HG03457 (cell line): ENCODE data around the gene COTL1.
A peak's percentile ranks its signal among the peaks of the same experiment; 100 is the strongest.

Experiments used
- ATAC-seq: cut with Tn5 transposase; IDR thresholded peaks from one replicate; pipeline ENCODE4 v1.9.1; 2021; ENCODE audit warnings: moderate number of reproducible peaks; ENCODE audit not compliant: unreplicated experiment

COTL1 gene

GRCh38 chr16:84614968-84615813 is 2.7 kb downstream of the COTL1 start:
- no peak for ATAC-seq

DNA sequence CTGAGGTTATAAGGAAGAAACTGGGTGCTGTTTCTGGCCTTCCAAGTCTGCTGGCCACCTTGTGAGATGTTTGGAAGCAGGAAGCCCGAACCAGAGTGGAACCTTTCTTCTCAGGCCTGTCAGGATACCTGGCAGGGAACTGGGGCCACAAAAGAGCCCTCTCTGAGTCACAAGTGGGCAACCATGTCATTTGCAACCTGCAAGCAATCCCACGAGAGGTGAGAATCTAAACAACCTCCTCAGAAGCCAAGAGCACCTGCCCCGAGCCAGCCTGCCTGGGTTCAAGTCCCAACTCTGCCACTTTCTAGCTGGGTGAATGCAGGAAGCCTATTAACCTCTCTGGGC is 3.3 kb downstream of the COTL1 start:
- no peak for ATAC-seq

- ATAC-seq, result no peak
Measured at GRCh38 chr16:84614073-84614459, 3.8 kb downstream of the COTL1 start.

DNA sequence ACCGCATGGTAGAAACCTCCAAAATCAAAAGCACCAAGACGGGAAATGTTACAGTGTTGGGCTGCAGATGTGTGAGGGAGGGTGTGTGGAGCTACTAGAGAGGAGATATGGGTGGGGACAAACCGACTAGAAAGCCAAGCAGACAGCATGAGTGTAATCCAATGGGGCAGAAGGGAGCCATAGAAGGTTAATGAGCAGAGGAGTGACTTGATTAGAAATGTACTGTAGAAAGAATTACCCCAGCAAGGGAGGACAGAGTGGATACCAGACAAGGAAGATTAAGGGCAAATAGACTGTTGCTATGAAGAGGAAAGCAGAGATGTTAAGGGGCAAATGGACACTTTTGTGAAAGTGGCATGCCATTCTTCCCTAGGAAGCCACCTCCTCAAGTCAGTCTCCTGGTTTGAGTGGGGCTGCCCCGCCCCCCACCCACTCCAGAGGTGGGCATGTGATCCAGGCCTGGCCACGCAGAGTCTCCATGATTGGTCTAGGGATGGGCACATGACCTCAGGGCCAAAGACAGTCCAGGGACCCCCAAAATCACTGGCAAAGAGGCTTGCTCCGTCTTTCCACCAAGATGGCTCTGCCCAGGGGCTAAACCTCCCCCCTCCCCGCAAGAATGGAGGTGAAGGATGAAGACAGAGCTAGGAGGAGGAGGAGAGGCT is 4.3 kb downstream of the COTL1 start:
- ATAC-seq, result no peak

GRCh38 chr16:84612686-84613085 is 5.2 kb downstream of the COTL1 start:
- no peak for ATAC-seq

DNA sequence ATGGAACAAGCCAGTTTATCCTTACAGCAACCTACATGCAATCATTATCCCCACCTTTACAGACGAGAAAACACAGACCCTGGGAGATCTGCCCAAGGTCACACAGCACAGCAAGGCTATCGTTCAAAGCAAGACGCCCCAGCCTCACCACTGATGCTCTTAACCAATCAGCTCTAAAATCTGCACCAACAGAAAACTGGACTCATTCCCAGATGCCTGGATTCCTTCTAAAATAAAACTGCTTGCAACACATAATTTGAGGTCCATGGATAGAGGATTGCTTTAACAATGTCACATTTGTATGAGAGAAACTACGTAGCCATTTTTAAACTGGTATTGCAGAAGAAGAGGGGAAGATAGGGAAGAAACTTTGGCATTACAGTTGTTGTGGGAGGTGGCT is 6.8 kb downstream of the COTL1 start:
- no peak for ATAC-seq

DNA sequence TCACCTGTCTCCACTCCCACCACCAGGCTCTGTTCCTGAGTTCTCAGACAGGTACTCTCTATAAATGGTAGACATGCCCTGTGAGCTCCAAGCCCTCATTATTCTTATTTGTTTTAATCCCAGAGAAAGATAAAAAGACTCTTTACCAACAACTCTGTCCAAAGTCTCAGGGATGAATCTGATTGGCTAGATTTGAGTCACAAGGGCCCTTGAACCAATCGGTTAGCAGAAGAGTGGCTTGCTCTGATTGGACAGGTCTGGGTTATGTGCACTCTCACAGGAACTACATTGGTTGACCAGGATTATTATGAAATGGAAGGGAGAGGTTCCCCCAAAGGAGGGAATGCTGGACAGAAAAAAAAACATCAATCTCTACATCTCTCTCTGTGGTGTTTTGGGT is 7.5 kb downstream of the COTL1 start:
- no peak for ATAC-seq

- ATAC-seq, result no peak
Measured at GRCh38 chr16:84609563-84610177, 8.2 kb downstream of the COTL1 start.

DNA sequence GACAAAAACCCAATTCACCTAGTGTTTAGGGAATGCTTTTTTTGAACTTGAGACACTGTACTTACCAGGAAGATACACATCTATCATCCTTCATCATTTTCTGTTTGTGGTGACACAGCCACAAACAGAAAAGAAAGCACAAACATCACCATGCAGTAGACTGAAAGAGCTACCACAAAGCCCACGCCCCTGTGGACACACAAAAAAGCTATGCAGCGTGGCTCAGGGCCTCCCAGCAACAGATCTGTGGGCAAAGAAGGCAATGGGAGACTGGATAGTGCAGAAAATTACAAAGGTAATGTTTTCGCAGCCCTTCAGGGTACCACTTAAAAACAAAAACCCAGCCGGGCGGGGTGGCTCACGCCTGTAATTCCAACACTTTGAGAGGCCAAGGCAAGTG is 9.6 kb downstream of the COTL1 start:
- ATAC-seq, result no peak

DNA sequence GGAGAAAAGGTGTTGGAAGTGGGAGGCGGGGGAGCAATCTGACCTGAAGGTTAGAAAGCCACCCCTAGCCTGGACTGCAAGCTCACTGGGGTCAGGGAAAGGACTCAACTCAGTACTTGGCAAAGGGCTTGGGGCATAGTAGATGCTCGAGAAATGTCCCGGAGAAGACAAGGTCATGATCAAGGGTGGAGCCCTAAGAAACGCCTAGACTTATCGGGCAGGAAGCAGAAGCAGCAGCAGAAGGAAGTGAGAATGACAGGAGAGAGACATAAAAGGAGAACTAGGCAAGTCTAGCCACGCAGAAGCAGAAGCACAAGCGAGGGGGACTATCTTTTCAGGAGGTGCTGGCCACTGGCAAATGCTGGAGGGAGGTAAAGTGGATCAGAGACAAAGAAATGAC is 10.2 kb downstream of the COTL1 start:
- ATAC-seq, result no peak

DNA sequence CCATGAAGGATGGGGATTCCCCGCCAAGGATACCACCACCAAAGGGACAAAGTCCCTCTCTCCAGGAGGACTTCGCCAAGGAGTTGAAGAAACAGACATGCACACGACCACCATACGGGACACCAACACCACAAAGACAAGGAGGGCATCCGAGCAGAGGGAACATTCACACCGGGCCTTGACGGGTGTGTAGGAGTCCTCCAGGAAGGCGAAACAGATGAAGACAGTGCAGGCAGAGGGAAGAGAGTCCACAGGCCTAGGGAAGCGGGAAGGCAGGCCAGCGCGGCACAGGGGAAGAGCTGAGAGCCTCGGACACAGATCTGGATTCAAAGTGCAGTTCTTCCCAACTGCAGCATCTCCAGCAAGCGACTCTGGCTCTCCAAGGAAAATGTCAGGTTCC is 10.8 kb downstream of the COTL1 start:
- ATAC-seq, result no peak

GRCh38 chr16:84606081-84606875 is 11.6 kb downstream of the COTL1 start:
- no peak for ATAC-seq

GRCh38 chr16:84605339-84605848 is 12.5 kb downstream of the COTL1 start:
- no peak for ATAC-seq

GRCh38 chr16:84604477-84605013 is 13.3 kb downstream of the COTL1 start:
- ATAC-seq, result no peak

GRCh38 chr16:84603940-84604339 is 13.9 kb downstream of the COTL1 start:
- no peak for ATAC-seq

DNA sequence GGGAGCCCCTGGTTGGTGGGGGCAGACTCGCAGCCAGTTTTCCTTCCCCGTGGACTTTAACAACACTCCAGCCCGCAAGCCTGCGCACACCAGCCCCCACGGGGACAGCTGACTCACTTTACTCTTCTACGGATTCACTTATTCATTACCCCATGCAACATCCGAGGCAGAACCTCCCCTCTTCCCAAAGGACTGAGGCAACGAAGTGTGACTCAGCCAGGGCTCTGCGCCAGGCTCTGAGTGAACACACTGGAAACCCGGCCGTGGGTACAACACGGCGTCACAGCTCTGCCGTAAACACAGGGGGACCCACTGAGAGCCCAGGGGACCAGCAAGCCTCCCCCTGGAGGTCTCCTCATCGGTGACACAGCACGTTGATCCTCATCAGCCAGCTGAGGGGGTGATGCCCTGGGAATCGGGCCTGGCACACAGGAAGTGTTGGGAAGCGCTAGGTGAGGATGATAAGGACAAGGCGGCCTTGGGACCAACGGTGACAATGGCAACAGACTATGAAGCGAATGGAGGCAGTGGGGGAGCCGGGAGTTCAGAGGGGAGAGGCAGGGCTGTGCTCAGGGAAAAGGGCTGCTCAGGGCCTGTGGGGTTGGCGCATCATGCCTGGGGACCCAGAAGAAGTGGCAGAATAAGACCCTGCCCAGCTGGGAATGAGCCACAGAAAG is 14.6 kb downstream of the COTL1 start:
- no peak for ATAC-seq

- ATAC-seq, result peak; percentile 56
Measured at GRCh38 chr16:84600343-84601229, 17.3 kb downstream of the COTL1 start.

- ATAC-seq, result no peak
Measured at GRCh38 chr16:84599521-84600202, 18.2 kb downstream of the COTL1 start.

- ATAC-seq, result no peak
Measured at GRCh38 chr16:84598360-84598759, 19.5 kb downstream of the COTL1 start.
